Esophagus (tissue), 2 donors: Measurements from ENCODE around the gene SLC10A4. TPM values are rescaled to one million over a fixed set of nuclear protein-coding genes. Genes with fewer than 3 reads are reported as not detected.
"Not testable (repeated sequence)": the region's sequence is repeated elsewhere in the genome, so short reads cannot be mapped to it uniquely, and the experiment has no call there.

Source experiments
- H3K27ac ChIP-seq, 2 donors: one replicate each; pipeline ENCODE4 v1.5.1; 2013; ENCODE audit warnings: low read depth in 2 of 2, mild to moderate bottlenecking in 2 of 2, inconsistent platforms in 1 of 2, low read length in 1 of 2, moderate library complexity in 1 of 2
- H3K27me3 ChIP-seq, 2 donors: one replicate each; pipeline ENCODE4 v1.6.1; 2013; ENCODE audit warnings: low read length in 2 of 2, control low read depth in 1 of 2, mild to moderate bottlenecking in 1 of 2; ENCODE audit not compliant: insufficient read depth in 2 of 2, control insufficient read depth in 1 of 2
- H3K36me3 ChIP-seq, 2 donors: one replicate each; pipeline ENCODE4 v1.6.1; 2013; ENCODE audit warnings: low read length in 1 of 2; ENCODE audit not compliant: control insufficient read depth in 2 of 2, insufficient read depth in 2 of 2
- H3K4me1 ChIP-seq, 2 donors: one replicate each; pipeline ENCODE4 v1.6.1; 2013; ENCODE audit warnings: low read length in 1 of 2; ENCODE audit not compliant: control insufficient read depth in 2 of 2, insufficient read depth in 2 of 2
- H3K4me3 ChIP-seq, 2 donors: one replicate each; pipeline ENCODE4 v1.5.1; 2013; ENCODE audit warnings: low read length in 2 of 2, mild to moderate bottlenecking in 2 of 2, low read depth in 1 of 2, moderate library complexity in 1 of 2
- H3K9me3 ChIP-seq, 2 donors: one replicate each; pipeline ENCODE4 v1.6.1; 2013; ENCODE audit warnings: mild to moderate bottlenecking in 2 of 2, low read depth in 1 of 2, low read length in 1 of 2, moderate library complexity in 1 of 2; ENCODE audit not compliant: control insufficient read depth in 2 of 2, insufficient read depth in 1 of 2
- WGBS, 2 donors: extraction: QIAGEN DNeasy Blood & Tissue Kit; methylation state at CpG; one replicate each; pipeline ENCODE4 v1.1.7; 2013; 5-methylcytosine and 5-hydroxymethylcytosine counted together
- polyA plus RNA-seq, 2 donors: library from polyadenylated mRNA; stranded (reverse); fragments of 200-250 nt; gene quantifications; one replicate each; pipeline ENCODE4 v1.2.3, GENCODE V29; 2013
- donor health status: healthy with polysubstance abuse.
- donor health status: Bipolar disorder and iron deficiency.

SLC10A4 gene, protein sequence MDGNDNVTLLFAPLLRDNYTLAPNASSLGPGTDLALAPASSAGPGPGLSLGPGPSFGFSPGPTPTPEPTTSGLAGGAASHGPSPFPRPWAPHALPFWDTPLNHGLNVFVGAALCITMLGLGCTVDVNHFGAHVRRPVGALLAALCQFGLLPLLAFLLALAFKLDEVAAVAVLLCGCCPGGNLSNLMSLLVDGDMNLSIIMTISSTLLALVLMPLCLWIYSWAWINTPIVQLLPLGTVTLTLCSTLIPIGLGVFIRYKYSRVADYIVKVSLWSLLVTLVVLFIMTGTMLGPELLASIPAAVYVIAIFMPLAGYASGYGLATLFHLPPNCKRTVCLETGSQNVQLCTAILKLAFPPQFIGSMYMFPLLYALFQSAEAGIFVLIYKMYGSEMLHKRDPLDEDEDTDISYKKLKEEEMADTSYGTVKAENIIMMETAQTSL
- polyA plus RNA-seq, result under 1 TPM; 0.07 to 0.14 TPM

- WGBS, 2 donors, result 4% methylated on average over 54 to 85 of the region's 85 CpGs
- Histone ChIP-seq H3K27me3 (peaks cover 0 to 21% of the 10 kb centered on the region in 2 donors), H3K9me3 (peaks cover 0 to 6% of the 10 kb centered on the region in 2 donors), H3K4me3 (peak within 1 kb of the TSS; percentile 28 to 48), H3K36me3 (no peaks in the 10 kb centered on the region), H3K4me1 (peaks cover 0 to 6% of the 10 kb centered on the region in 2 donors), H3K27ac (no peak within 1 kb of the TSS)
Observed at GRCh38 chr4:48483006-48483776, at the start of gene SLC10A4. Gene SLC10A4 (plus strand): TSS chr4:48483343. CDS start chr4:48483562, 219 bp downstream.

- 80 to 90% methylated on average over 1 of the region's 1 CpG for WGBS, 2 donors
- H3K36me3 ChIP-seq, result no peaks in the 10 kb centered on the region
Observed at GRCh38 chr4:48436318-48436717, 46.8 kb upstream of the SLC10A4 start.

DNA sequence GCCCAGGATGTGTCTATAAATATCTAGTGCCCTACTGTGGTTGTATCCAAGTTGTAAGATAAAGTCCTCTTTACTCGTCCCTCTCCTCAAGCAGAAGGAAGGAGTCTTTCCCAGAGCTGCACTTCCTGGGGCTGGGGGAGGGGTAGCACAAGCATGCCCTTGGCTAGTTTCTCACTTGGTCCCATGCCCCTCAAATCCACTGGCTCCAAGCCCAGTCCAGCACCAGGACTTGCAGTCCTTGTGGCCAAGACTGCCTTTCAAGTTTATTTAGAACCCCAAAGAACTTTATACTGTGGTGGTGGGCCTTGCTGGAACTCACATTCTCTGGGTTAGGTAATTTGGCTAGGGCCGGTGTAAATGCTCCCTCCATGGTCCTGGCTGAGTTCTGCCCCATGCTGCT, 43.2 kb upstream of the SLC10A4 start:
- Histone ChIP-seq H3K27me3 (no peaks in the 10 kb centered on the region), H3K9me3 (no peaks in the 10 kb centered on the region), H3K27ac (no peak overlapping the region), H3K36me3 (no peaks in the 10 kb centered on the region), H3K4me1 (no peaks in the 10 kb centered on the region), H3K4me3 (no peak overlapping the region)
- 65 to 66% methylated on average over 2 of the region's 2 CpGs for WGBS, 2 donors

More at GRCh38 chr4:48436318-48436717, 46.8 kb upstream of the SLC10A4 start:
- Histone ChIP-seq H3K27ac (no peak overlapping the region), H3K27me3 (no peaks in the 10 kb centered on the region), H3K4me1 (no peaks in the 10 kb centered on the region), H3K4me3 (no peak overlapping the region), H3K9me3 (no peaks in the 10 kb centered on the region)

DNA sequence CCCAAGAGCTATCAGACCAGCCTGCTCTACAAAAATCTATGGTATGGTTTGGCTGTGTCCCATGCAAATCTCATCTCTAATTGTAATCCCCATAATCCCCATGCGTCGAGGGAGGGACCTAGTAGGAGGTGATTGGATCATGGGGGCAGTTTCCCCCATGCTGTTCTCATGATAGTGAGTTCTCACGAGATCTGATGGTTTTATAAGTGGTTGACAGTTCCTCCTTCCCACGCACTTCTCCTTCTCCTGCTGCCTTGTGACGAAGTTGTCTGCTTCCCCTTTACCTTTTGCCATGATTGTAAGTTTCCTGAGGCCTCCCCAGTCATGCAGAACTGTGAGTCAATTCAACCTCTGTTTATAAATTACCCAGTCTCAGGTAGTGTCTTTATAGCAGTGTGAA, 42.2 kb upstream of the SLC10A4 start:
- H3K36me3 ChIP-seq, H3K9me3 ChIP-seq, H3K4me3 ChIP-seq, H3K4me1 ChIP-seq, H3K27me3 ChIP-seq, H3K27ac ChIP-seq: not testable (repeated sequence)
- 64 to 78% methylated on average over 5 of the region's 5 CpGs for WGBS, 2 donors

- WGBS, 2 donors, result 10% methylated on average over 3 of the region's 3 CpGs
- H3K27me3 ChIP-seq, result no peaks in the 10 kb centered on the region
- no peak overlapping the region for H3K27ac ChIP-seq
- no peak overlapping the region for H3K4me3 ChIP-seq
- no peaks in the 10 kb centered on the region for H3K9me3 ChIP-seq
- H3K36me3 ChIP-seq, result no peaks in the 10 kb centered on the region
- H3K4me1 ChIP-seq, result no peaks in the 10 kb centered on the region
Observed at GRCh38 chr4:48445704-48446103, 37.4 kb upstream of the SLC10A4 start.

DNA sequence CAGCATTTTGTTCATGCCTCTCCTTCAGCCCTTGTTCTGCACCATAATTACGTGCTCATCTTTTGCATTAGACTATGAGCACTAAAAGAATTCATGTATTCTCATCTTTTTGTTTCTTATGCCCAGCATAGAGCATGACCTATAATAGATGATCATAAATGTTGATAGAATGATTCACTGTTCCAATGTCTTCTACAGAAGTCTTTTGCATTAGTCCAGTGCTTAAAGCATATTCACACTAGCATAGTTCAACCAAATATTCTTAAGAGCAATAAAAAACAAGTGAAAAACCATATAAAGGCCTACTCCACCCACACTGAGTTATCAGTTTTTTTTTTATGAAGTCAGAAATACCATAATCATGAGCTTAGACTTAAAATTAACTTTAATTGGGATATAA, 36.5 kb upstream of the SLC10A4 start:
- no peaks in the 10 kb centered on the region for H3K9me3 ChIP-seq
- H3K36me3 ChIP-seq, result no peaks in the 10 kb centered on the region
- no peaks in the 10 kb centered on the region for H3K4me1 ChIP-seq
- WGBS, 2 donors, result 83 to 85% methylated on average over 1 of the region's 1 CpG
- no peak overlapping the region for H3K27ac ChIP-seq
- no peaks in the 10 kb centered on the region for H3K27me3 ChIP-seq
- no peak overlapping the region for H3K4me3 ChIP-seq

DNA sequence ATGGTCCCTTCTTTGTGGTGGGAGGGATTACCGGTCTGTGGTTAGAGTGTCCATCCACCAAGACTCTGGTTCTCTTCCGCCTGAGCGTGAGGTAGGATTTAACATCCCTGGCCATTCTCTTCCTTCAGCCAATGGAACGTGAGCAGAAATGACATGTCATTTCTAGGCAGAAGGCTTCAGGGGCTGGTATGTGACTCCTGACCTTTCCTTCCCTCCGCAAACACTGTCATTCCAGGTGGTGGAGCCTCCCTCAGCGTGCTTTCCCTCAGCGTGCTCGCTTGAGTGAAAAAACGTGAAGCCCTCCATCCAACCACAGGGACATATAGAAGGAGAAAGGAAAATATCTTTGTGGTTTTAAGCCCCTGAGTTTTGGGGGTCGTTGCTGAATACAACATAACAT, 34.0 kb upstream of the SLC10A4 start:
- H3K27me3 ChIP-seq, result no peaks in the 10 kb centered on the region
- H3K4me3 ChIP-seq, result no peak overlapping the region
- H3K36me3 ChIP-seq, result no peaks in the 10 kb centered on the region
- no peak overlapping the region for H3K27ac ChIP-seq
- H3K4me1 ChIP-seq, result no peaks in the 10 kb centered on the region
- 84 to 89% methylated on average over 10 of the region's 10 CpGs for WGBS, 2 donors
- no peaks in the 10 kb centered on the region for H3K9me3 ChIP-seq

DNA sequence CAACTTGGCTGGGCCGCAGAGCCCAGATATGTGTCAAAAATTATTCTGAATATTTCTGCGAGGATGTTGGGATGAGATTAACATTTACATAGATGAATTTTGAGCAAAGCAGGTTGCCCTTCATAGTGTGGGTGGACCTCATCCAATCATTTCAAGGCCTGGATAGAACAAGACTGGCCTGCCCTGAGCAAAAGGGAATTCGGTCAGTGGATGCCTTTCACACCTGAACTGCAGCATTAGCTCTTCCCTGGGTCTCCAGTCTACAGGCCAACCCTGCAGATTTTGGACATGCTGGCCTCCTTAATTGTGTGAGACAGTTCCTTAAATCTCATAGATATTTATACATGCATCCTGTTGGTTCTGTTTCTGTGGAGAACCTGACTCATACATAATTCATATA, 32.4 kb upstream of the SLC10A4 start:
- 92 to 99% methylated on average over 3 of the region's 3 CpGs for WGBS, 2 donors
- no peaks in the 10 kb centered on the region for H3K36me3 ChIP-seq
- H3K27me3 ChIP-seq, result no peaks in the 10 kb centered on the region
- no peak overlapping the region for H3K27ac ChIP-seq
- H3K4me1 ChIP-seq, result no peaks in the 10 kb centered on the region
- no peak overlapping the region for H3K4me3 ChIP-seq
- H3K9me3 ChIP-seq, result no peaks in the 10 kb centered on the region

- not testable (repeated sequence) for H3K4me1 ChIP-seq, H3K27me3 ChIP-seq, H3K36me3 ChIP-seq, H3K4me3 ChIP-seq, H3K9me3 ChIP-seq, H3K27ac ChIP-seq
- WGBS, 2 donors, result 87 to 92% methylated on average over 3 of the region's 3 CpGs
Observed at GRCh38 chr4:48451656-48452055, 31.5 kb upstream of the SLC10A4 start.
